Natural killer cell (primary cell): Measurements from ENCODE around the gene FGA. TPM values are rescaled to one million over a fixed set of nuclear protein-coding genes. Genes with fewer than 3 reads are reported as not detected.

ENCODE experiments used
- ATAC-seq, 3 donors: fragments of 150-1000 bp in 2 of 3; fragments of 200-7000 bp in 1 of 3; cut with Tn5 transposase; 1 replicate in 1 of 3; 2 replicates in 2 of 3; pipeline ENCODE4 v1.10.0; 2021; ENCODE audit warnings: mild to moderate bottlenecking in 2 of 3, moderate library complexity in 2 of 3
- DNase-seq, 2 donors: peaks; one replicate each; pipeline versions ENCODE4 v3.0.0 to v3.0.0-alpha.2; 2013 to 2021; ENCODE audit warnings: mixed read lengths in 1 of 2
- H3K27ac ChIP-seq: one replicate; pipeline ENCODE4 v1.5.1; 2013; ENCODE audit warnings: mild to moderate bottlenecking, low read length
- H3K27me3 ChIP-seq: one replicate; pipeline ENCODE4 v1.6.1; 2013; ENCODE audit warnings: low read length; ENCODE audit not compliant: control insufficient read depth, insufficient read depth
- H3K36me3 ChIP-seq: one replicate; pipeline ENCODE4 v1.6.1; 2013; ENCODE audit warnings: low read length; ENCODE audit not compliant: control insufficient read depth, insufficient read depth
- H3K4me1 ChIP-seq: one replicate; pipeline ENCODE4 v1.6.1; 2013; ENCODE audit warnings: low read length; ENCODE audit not compliant: control insufficient read depth, insufficient read depth
- H3K4me3 ChIP-seq: one replicate; pipeline ENCODE4 v1.5.1; 2013; ENCODE audit warnings: low read length
- H3K9me3 ChIP-seq: one replicate; pipeline ENCODE4 v1.6.1; 2013; ENCODE audit warnings: low read length; ENCODE audit not compliant: control insufficient read depth, insufficient read depth
- H3K27ac Mint-ChIP-seq, 2 donors: one replicate each; pipeline ENCODE4 v1.8.0; 2022; ENCODE audit warnings: mild to moderate bottlenecking in 2 of 2, mixed read lengths in 2 of 2, moderate library complexity in 1 of 2
- H3K27me3 Mint-ChIP-seq, 2 donors: one replicate each; pipeline ENCODE4 v1.8.0; 2022; ENCODE audit warnings: low read depth in 2 of 2, mixed read lengths in 2 of 2
- H3K36me3 Mint-ChIP-seq: one replicate; pipeline ENCODE4 v1.8.0; 2022; ENCODE audit warnings: mixed read lengths
- H3K4me1 Mint-ChIP-seq, 2 donors: one replicate each; pipeline ENCODE4 v1.8.0; 2022; ENCODE audit warnings: mixed read lengths in 2 of 2
- H3K4me3 Mint-ChIP-seq: one replicate; pipeline ENCODE4 v1.8.0; 2022; ENCODE audit warnings: mild to moderate bottlenecking, moderate library complexity, mixed read lengths
- H3K9me3 Mint-ChIP-seq, 2 donors: one replicate each; pipeline ENCODE4 v1.8.0; 2022; ENCODE audit warnings: mixed read lengths in 2 of 2
- WGBS: methylation state at CpG from one replicate; pipeline ENCODE4 v1.1.7; 2013; ENCODE audit warnings: missing lambda C conversion rate; ENCODE audit not compliant: insufficient coverage; 5-methylcytosine and 5-hydroxymethylcytosine counted together
- intact Hi-C: fragments of 100-400 bp; cut with micrococcal nuclease; formaldehyde crosslinking; loops from one replicate; pipeline ENCODE4 v1.14.2; 2022
- total RNA-seq, 4 donors: library from RNA; stranded (reverse); fragments of 120-200 nt in 1 of 4; gene quantifications; one replicate each; pipeline versions ENCODE4 v1.2.3 to v1.2.4, GENCODE V29; 2013 to 2022
- TF ChIP-seq, protein P1 (sequence below): fragments of 200-600 bp; IDR thresholded peaks from one replicate; pipeline ENCODE4 v1.8.0; 2022; ENCODE audit warnings: antibody characterized with exemption

Gene FGA
- total RNA-seq, 3 donors from 2014 or later (not counting 1 experiment from before 2014, with no cell fraction given), result not detected

GRCh38 chr4:154565704-154566103 lies 24.8 kb downstream of the FGA start:
- no peaks in the 10 kb centered on the region for H3K9me3 ChIP-seq
- H3K4me1 Mint-ChIP-seq, result no peaks in the 10 kb centered on the region
- no peaks in the 10 kb centered on the region for H3K36me3 ChIP-seq
- no peak overlapping the region for H3K4me3 Mint-ChIP-seq
- DNase-seq (no peak), ATAC-seq (no peak)
- H3K27me3 Mint-ChIP-seq, result peaks cover 0 to under 1% of the 10 kb centered on the region in 2 donors
- H3K27ac ChIP-seq, result no peak overlapping the region
- H3K27ac Mint-ChIP-seq, result no peak overlapping the region
- TF ChIP-seq, protein P1, sequence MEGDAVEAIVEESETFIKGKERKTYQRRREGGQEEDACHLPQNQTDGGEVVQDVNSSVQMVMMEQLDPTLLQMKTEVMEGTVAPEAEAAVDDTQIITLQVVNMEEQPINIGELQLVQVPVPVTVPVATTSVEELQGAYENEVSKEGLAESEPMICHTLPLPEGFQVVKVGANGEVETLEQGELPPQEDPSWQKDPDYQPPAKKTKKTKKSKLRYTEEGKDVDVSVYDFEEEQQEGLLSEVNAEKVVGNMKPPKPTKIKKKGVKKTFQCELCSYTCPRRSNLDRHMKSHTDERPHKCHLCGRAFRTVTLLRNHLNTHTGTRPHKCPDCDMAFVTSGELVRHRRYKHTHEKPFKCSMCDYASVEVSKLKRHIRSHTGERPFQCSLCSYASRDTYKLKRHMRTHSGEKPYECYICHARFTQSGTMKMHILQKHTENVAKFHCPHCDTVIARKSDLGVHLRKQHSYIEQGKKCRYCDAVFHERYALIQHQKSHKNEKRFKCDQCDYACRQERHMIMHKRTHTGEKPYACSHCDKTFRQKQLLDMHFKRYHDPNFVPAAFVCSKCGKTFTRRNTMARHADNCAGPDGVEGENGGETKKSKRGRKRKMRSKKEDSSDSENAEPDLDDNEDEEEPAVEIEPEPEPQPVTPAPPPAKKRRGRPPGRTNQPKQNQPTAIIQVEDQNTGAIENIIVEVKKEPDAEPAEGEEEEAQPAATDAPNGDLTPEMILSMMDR, result no peak
- H3K4me3 ChIP-seq, result no peak overlapping the region
- no peaks in the 10 kb centered on the region for H3K36me3 Mint-ChIP-seq
- H3K27me3 ChIP-seq, result peaks cover 2% of the 10 kb centered on the region
- H3K9me3 Mint-ChIP-seq, result no peaks in the 10 kb centered on the region
- intact Hi-C loops, result no loop called here
- H3K4me1 ChIP-seq, result no peaks in the 10 kb centered on the region
- WGBS, result 92% methylated on average over 6 of the region's 6 CpGs

GRCh38 chr4:154564311-154564710 lies 26.2 kb downstream of the FGA start:
- H3K9me3 ChIP-seq, result no peaks in the 10 kb centered on the region
- TF ChIP-seq, protein P1, result no peak
- H3K4me1 ChIP-seq, result no peaks in the 10 kb centered on the region
- DNase-seq (no peak), ATAC-seq (no peak)
- H3K27ac ChIP-seq, result no peak overlapping the region
- H3K4me3 ChIP-seq, result no peak overlapping the region
- WGBS, result no CpG with 5 or more reads among the region's 1 CpG
- peaks cover 0 to 14% of the 10 kb centered on the region in 2 donors for H3K27me3 Mint-ChIP-seq
- no peaks in the 10 kb centered on the region for H3K9me3 Mint-ChIP-seq
- H3K4me1 Mint-ChIP-seq, result no peaks in the 10 kb centered on the region
- intact Hi-C loops, result no loop called here
- H3K4me3 Mint-ChIP-seq, result no peak overlapping the region
- H3K27ac Mint-ChIP-seq, result no peak overlapping the region
- H3K36me3 ChIP-seq, result no peaks in the 10 kb centered on the region
- no peaks in the 10 kb centered on the region for H3K36me3 Mint-ChIP-seq
- H3K27me3 ChIP-seq, result peaks cover 2% of the 10 kb centered on the region

- Mint-ChIP-seq H3K4me3 (no peak within 1 kb of the TSS), H3K27ac (no peak within 1 kb of the TSS), H3K36me3 (no peaks in the 10 kb centered on the region), H3K9me3 (no peaks in the 10 kb centered on the region), H3K4me1 (no peaks in the 10 kb centered on the region), H3K27me3 (peaks cover 3 to 17% of the 10 kb centered on the region in 2 donors)
- no peaks in the 10 kb centered on the region for H3K9me3 ChIP-seq
- no peak within 1 kb of the TSS for H3K27ac ChIP-seq
- no peaks in the 10 kb centered on the region for H3K36me3 ChIP-seq
- DNase-seq (no peak), ATAC-seq (no peak)
- intact Hi-C loops, result no loop called here
- WGBS, result no CpG with 5 or more reads among the region's 2 CpGs
- H3K4me3 ChIP-seq, result no peak within 1 kb of the TSS
- TF ChIP-seq, protein P1, result no peak
- H3K27me3 ChIP-seq, result peaks cover 2% of the 10 kb centered on the region
- H3K4me1 ChIP-seq, result no peaks in the 10 kb centered on the region
Observed at GRCh38 chr4:154562697-154563254, 27.8 kb downstream of the FGA start, which contains the start of gene FGB. Gene FGB (plus strand): TSS chr4:154563011. CDS start chr4:154563019, 8 bp downstream.

DNA sequence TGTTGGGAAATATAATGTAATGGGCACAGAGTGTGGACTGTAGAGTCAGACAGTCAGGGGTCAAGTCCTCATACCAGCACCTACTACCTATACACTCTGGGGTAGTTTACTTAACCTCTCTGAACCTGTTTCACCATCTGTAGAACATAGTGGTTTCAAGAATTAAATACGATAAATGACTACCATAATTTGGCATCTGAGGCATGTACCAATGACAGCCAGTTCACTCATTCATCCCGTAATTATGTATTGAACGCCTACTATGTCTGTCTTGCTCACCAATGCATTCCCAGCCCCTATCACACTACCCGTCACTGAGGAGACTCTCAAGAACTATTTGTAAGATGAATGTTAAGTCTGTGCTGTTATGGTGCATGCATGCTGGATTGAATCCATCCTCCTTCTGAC lies 29.7 kb downstream of the FGA start:
- 89% methylated on average over 3 of the region's 4 CpGs for WGBS
- H3K27ac Mint-ChIP-seq, result no peak overlapping the region
- no peak for ATAC-seq

More for the DNA sequence above, 29.7 kb downstream of the FGA start:
- TF ChIP-seq, protein P1, result no peak
- H3K27me3 Mint-ChIP-seq, result peaks cover 3 to 17% of the 10 kb centered on the region in 2 donors
- Histone ChIP-seq H3K27ac (no peak overlapping the region), H3K4me1 (no peaks in the 10 kb centered on the region), H3K27me3 (peaks cover 2% of the 10 kb centered on the region), H3K4me3 (no peak overlapping the region), H3K9me3 (no peaks in the 10 kb centered on the region), H3K36me3 (no peaks in the 10 kb centered on the region)
- no peaks in the 10 kb centered on the region for H3K9me3 Mint-ChIP-seq
- no peaks in the 10 kb centered on the region for H3K36me3 Mint-ChIP-seq
- no peak overlapping the region for H3K4me3 Mint-ChIP-seq
- intact Hi-C loops, result no loop called here
- H3K4me1 Mint-ChIP-seq, result no peaks in the 10 kb centered on the region
- no peak for DNase-seq
